ENCODE measurements around the gene SUPT6H. TPM values are rescaled to one million over a fixed set of nuclear protein-coding genes. Genes with fewer than 3 reads are reported as not detected.

Gene SUPT6H
- polyA plus RNA-seq, 2 of the 4 experiments (the other 2 are of a cell fraction): 51.4 to 63.8 TPM

GRCh38 chr17:28737770-28738679, 76.0 kb downstream of the SUPT6H start:
- peaks cover 22% of the 10 kb centered on the region for H3K4me1 ChIP-seq
- no peak for FAIRE-seq
- 89% methylated on average over 16 of the region's 22 CpGs for WGBS (ENCODE audit: missing lambda C conversion rate)
- ChIA-PET POLR2A (interaction anchor here (0.7 kb wide), 1 partner anchor 9 kb away, joined by 3 read pairs; the partner anchor contains the start of gene NEK8), CTCF (interaction anchor here (1.1 to 22.6 kb wide), 3 partner anchors 11 to 26 kb away, joined by 6 to 977 read pairs (median 8); partner anchors contain the start of genes NEK8, RPL23A and TLCD1)
- H3K4me3 ChIP-seq: no peak overlapping the region
- no peak for DNase-seq (ENCODE audit: low read depth in 1 of 2, low spot score in 1 of 2)
- peaks cover 9% of the 10 kb centered on the region for H3K9me3 ChIP-seq
- no peak for ATAC-seq
- H3K4me2 ChIP-seq: no peak overlapping the region
- no peak for TF ChIP-seq MYC (IDR thresholded peaks at IDR 0.05; ENCODE audit: borderline replicate concordance, low read length)
- TF ChIP-seq HES2 (IDR thresholded peaks at IDR 0.05): no peak
- no peak for TF ChIP-seq EHF (CRISPR knock-in tag; IDR thresholded peaks at IDR 0.05)
- TF ChIP-seq CEBPB (IDR thresholded peaks at IDR 0.05): no peak
- TF ChIP-seq KDM1A (IDR thresholded peaks at IDR 0.05; ENCODE audit: low read depth): no peak
- TF ChIP-seq ZNF302 (CRISPR knock-in tag; IDR thresholded peaks at IDR 0.05): no peak
- TF ChIP-seq HEYL (CRISPR knock-in tag; IDR thresholded peaks at IDR 0.05): no peak
- TF ChIP-seq JUNB (IDR thresholded peaks at IDR 0.05): no peak
- no peak for TF ChIP-seq REST (IDR thresholded peaks at IDR 0.05)
- TF ChIP-seq SMC3 (IDR thresholded peaks at IDR 0.05): no peak
- TF ChIP-seq RCOR1 (IDR thresholded peaks at IDR 0.05; ENCODE audit: low read depth, low read length): no peak
- TF ChIP-seq RAD21 (conservative IDR thresholded peaks at IDR 0.05 in 1 of 2, IDR thresholded peaks at IDR 0.05 in 1 of 2): no peak
- no peak for TF ChIP-seq ZFP36 (IDR thresholded peaks at IDR 0.05; ENCODE audit: borderline replicate concordance, partially characterized antibody)
- TF ChIP-seq KDM5A (IDR thresholded peaks at IDR 0.05): no peak
- no peak for TF ChIP-seq HOXB13 (CRISPR knock-in tag; IDR thresholded peaks at IDR 0.05; ENCODE audit: low read depth)
- TF ChIP-seq ZC3H11A (IDR thresholded peaks at IDR 0.05): no peak
- no peak overlapping the region for H3K27ac ChIP-seq

GRCh38 chr17:28738680-28739384, 76.8 kb downstream of the SUPT6H start:
- CTCF ChIA-PET: interaction anchor here (1.1 to 22.6 kb wide), 4 partner anchors 11 to 25 kb away, joined by 4 to 977 read pairs (median 7); partner anchors contain the start of genes NEK8, RPL23A and TLCD1
- POLR2A ChIA-PET: interaction anchor here (0.5 kb wide), 1 partner anchor 66 kb away, joined by 4 read pairs; no protein-coding TSS in a partner anchor
- Histone ChIP-seq H3K4me2 (no peak overlapping the region), H3K9me3 (peaks cover 9% of the 10 kb centered on the region), H3K27ac (no peak overlapping the region), H3K4me3 (no peak overlapping the region), H3K4me1 (peaks cover 22% of the 10 kb centered on the region)
- ATAC-seq: no peak
- no peak for DNase-seq (ENCODE audit: low read depth in 1 of 2, low spot score in 1 of 2)
- FAIRE-seq: no peak
- 87% methylated on average over 10 of the region's 10 CpGs for WGBS (ENCODE audit: missing lambda C conversion rate)
- no peak for TF ChIP-seq BCL3 (IDR thresholded peaks at IDR 0.05)
- TF ChIP-seq BHLHE40 (IDR thresholded peaks at IDR 0.05; ENCODE audit: low read depth, low read length): no peak
- TF ChIP-seq NPAS2 (CRISPR knock-in tag; IDR thresholded peaks at IDR 0.05; ENCODE audit: borderline replicate concordance): no peak
- no peak for TF ChIP-seq KDM1A (IDR thresholded peaks at IDR 0.05; ENCODE audit: low read depth)
- TF ChIP-seq HEYL (CRISPR knock-in tag; IDR thresholded peaks at IDR 0.05): no peak
- TF ChIP-seq FOSL2 (IDR thresholded peaks at IDR 0.05): no peak
- no peak for TF ChIP-seq FOSL2 (CRISPR knock-in tag; IDR thresholded peaks at IDR 0.05)
- TF ChIP-seq POLR2AphosphoS2 (conservative IDR thresholded peaks at IDR 0.05; ENCODE audit: low read length): no peak
- no peak for TF ChIP-seq EP300 (IDR thresholded peaks at IDR 0.05)
- no peak for TF ChIP-seq REST (IDR thresholded peaks at IDR 0.05)
- TF ChIP-seq HOXA7 (CRISPR knock-in tag; IDR thresholded peaks at IDR 0.05): no peak
- no peak for TF ChIP-seq RCOR1 (IDR thresholded peaks at IDR 0.05; ENCODE audit: low read depth, low read length)
- TF ChIP-seq RFX5 (IDR thresholded peaks at IDR 0.05): no peak
- TF ChIP-seq HOXB13 (CRISPR knock-in tag; IDR thresholded peaks at IDR 0.05; ENCODE audit: low read depth): no peak
- TF ChIP-seq RARB (CRISPR knock-in tag; IDR thresholded peaks at IDR 0.05): no peak

Measured in A549 (cell line).